GM08714 (cell line): ENCODE measurements around the gene ENC1.

Source experiments
- H3K4me3 ChIP-seq: fragments of 200-500 bp; sonication (Bioruptor generic); 2 replicates; pipeline ENCODE4 v1.5.1; 2014; ENCODE audit warnings: mild to moderate bottlenecking, low read length, inconsistent platforms
- ZNF274 ChIP-seq: IDR thresholded peaks from 2 replicates; pipeline ENCODE4 v1.6.1; 2012; ENCODE audit warnings: mild to moderate bottlenecking, low read depth, low read length

The ENC1 gene

GRCh38 chr5:74667396-74667795 is 26.9 kb upstream of the ENC1 start:
- no peak for TF ChIP-seq ZNF274
- no peak overlapping the region for H3K4me3 ChIP-seq

GRCh38 chr5:74665816-74666215 is 25.3 kb upstream of the ENC1 start:
- H3K4me3 ChIP-seq = no peak overlapping the region
- no peak for TF ChIP-seq ZNF274

GRCh38 chr5:74665273-74665672 is 24.7 kb upstream of the ENC1 start:
- H3K4me3 ChIP-seq = no peak overlapping the region
- no peak for TF ChIP-seq ZNF274

- no peak overlapping the region for H3K4me3 ChIP-seq
- no peak for TF ChIP-seq ZNF274
Observed at GRCh38 chr5:74664551-74664950, 24.0 kb upstream of the ENC1 start.

- no peak overlapping the region for H3K4me3 ChIP-seq
- TF ChIP-seq ZNF274 = no peak
Observed at GRCh38 chr5:74660873-74661272, 20.3 kb upstream of the ENC1 start.

GRCh38 chr5:74660140-74660539 is 19.6 kb upstream of the ENC1 start:
- TF ChIP-seq ZNF274 = no peak
- no peak overlapping the region for H3K4me3 ChIP-seq

GRCh38 chr5:74659172-74659571 is 18.6 kb upstream of the ENC1 start:
- no peak overlapping the region for H3K4me3 ChIP-seq
- TF ChIP-seq ZNF274 = no peak

GRCh38 chr5:74657165-74657564 is 16.6 kb upstream of the ENC1 start:
- no peak overlapping the region for H3K4me3 ChIP-seq
- no peak for TF ChIP-seq ZNF274

- TF ChIP-seq ZNF274 = no peak
- H3K4me3 ChIP-seq = no peak overlapping the region
Observed at GRCh38 chr5:74655716-74656115, 15.2 kb upstream of the ENC1 start.

GRCh38 chr5:74655206-74655605 is 14.7 kb upstream of the ENC1 start:
- no peak overlapping the region for H3K4me3 ChIP-seq
- TF ChIP-seq ZNF274 = no peak

- no peak overlapping the region for H3K4me3 ChIP-seq
- no peak for TF ChIP-seq ZNF274
Observed at GRCh38 chr5:74653991-74654390, 13.5 kb upstream of the ENC1 start.

- H3K4me3 ChIP-seq = no peak overlapping the region
- no peak for TF ChIP-seq ZNF274
Observed at GRCh38 chr5:74652576-74652975, 12.0 kb upstream of the ENC1 start.

GRCh38 chr5:74651710-74652109 is 11.2 kb upstream of the ENC1 start:
- H3K4me3 ChIP-seq = no peak overlapping the region
- TF ChIP-seq ZNF274 = no peak

- TF ChIP-seq ZNF274 = no peak
- H3K4me3 ChIP-seq = no peak overlapping the region
Observed at GRCh38 chr5:74649421-74649973, 9.0 kb upstream of the ENC1 start.

GRCh38 chr5:74648835-74649293 is 8.3 kb upstream of the ENC1 start:
- H3K4me3 ChIP-seq = no peak overlapping the region
- no peak for TF ChIP-seq ZNF274

- TF ChIP-seq ZNF274 = no peak
- H3K4me3 ChIP-seq = no peak overlapping the region
Observed at GRCh38 chr5:74647096-74647495, 6.6 kb upstream of the ENC1 start.
